AG04450 (cell line): ENCODE measurements around the gene LPIN1. TPM values are rescaled to one million over a fixed set of nuclear protein-coding genes. Genes with fewer than 3 reads are reported as not detected.

Experiments
- CTCF ChIA-PET: fragments of 300-600, 350-600 bp; formaldehyde crosslinking; extraction: SDS; loops from one replicate; lab custom pipeline; 2022; ENCODE audit warnings: antibody characterized with exemption, inconsistent platforms; lab: Charles Lee
- POLR2A ChIA-PET: fragments of 350-600 bp; formaldehyde crosslinking; extraction: SDS; loops from one replicate; lab custom pipeline; 2021; ENCODE audit warnings: antibody characterized with exemption, inconsistent platforms; lab: Yijun Ruan, JAX
- DNase-seq: peaks from one replicate; pipeline ENCODE4 v3.0.0-alpha.2; 2011; ENCODE audit warnings: low read depth, low spot score
- H3K27ac ChIP-seq: one replicate; pipeline ENCODE4 v1.5.1; 2012; ENCODE audit warnings: low read depth, low read length, control low read depth
- H3K27me3 ChIP-seq: one replicate; pipeline ENCODE4 v1.6.0; 2012; ENCODE audit warnings: low read length; ENCODE audit not compliant: control insufficient read depth, insufficient read depth
- H3K4me3 ChIP-seq: 2 replicates; pipeline ENCODE4 v1.5.1; 2011; ENCODE audit warnings: mild to moderate bottlenecking, low read depth, low read length, control low read depth
- H3K9me3 ChIP-seq: 2 replicates; pipeline ENCODE4 v1.5.1; 2012; ENCODE audit warnings: low read length; ENCODE audit not compliant: control insufficient read depth, insufficient read depth
- polyA plus RNA-seq: library from polyadenylated mRNA; depleted of rRNA; stranded (reverse); fragments of >200 nt; gene quantifications from 2 replicates; pipeline ENCODE4 v1.2.3, GENCODE V29; 2011
- TF ChIP-seq, protein P1 (sequence below): IDR thresholded peaks from 2 replicates; pipeline ENCODE4 v1.5.1; 2011; ENCODE audit warnings: low read depth, low read length, control low read depth, inconsistent platforms

LPIN1 gene
- polyA plus RNA-seq, 1 experiment, result 40.5 TPM

- CTCF ChIA-PET, result interaction anchor here (1.3 to 2.7 kb wide), 4 partner anchors 40 to 89 kb away, joined by 3 to 18 read pairs (median 6); no protein-coding TSS in a partner anchor
- no peak overlapping the region for H3K27ac ChIP-seq
- no peaks in the 10 kb centered on the region for H3K9me3 ChIP-seq
- no peak overlapping the region for H3K4me3 ChIP-seq
- POLR2A ChIA-PET, result no interaction called here
- no peaks in the 10 kb centered on the region for H3K27me3 ChIP-seq
- DNase-seq, result no peak
- TF ChIP-seq, protein P1, sequence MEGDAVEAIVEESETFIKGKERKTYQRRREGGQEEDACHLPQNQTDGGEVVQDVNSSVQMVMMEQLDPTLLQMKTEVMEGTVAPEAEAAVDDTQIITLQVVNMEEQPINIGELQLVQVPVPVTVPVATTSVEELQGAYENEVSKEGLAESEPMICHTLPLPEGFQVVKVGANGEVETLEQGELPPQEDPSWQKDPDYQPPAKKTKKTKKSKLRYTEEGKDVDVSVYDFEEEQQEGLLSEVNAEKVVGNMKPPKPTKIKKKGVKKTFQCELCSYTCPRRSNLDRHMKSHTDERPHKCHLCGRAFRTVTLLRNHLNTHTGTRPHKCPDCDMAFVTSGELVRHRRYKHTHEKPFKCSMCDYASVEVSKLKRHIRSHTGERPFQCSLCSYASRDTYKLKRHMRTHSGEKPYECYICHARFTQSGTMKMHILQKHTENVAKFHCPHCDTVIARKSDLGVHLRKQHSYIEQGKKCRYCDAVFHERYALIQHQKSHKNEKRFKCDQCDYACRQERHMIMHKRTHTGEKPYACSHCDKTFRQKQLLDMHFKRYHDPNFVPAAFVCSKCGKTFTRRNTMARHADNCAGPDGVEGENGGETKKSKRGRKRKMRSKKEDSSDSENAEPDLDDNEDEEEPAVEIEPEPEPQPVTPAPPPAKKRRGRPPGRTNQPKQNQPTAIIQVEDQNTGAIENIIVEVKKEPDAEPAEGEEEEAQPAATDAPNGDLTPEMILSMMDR, result no peak
Measured at GRCh38 chr2:11777066-11777782, 30.8 kb downstream of the LPIN1 start.

GRCh38 chr2:11777886-11778415 lies 31.5 kb downstream of the LPIN1 start:
- TF ChIP-seq, protein P1, result no peak
- Histone ChIP-seq H3K27ac (no peak overlapping the region), H3K9me3 (no peaks in the 10 kb centered on the region), H3K4me3 (no peak overlapping the region), H3K27me3 (no peaks in the 10 kb centered on the region)
- no peak for DNase-seq
- CTCF ChIA-PET, result interaction anchor here (0.7 to 2.7 kb wide), 6 partner anchors 21 to 89 kb away, joined by 3 to 26 read pairs (median 4); no protein-coding TSS in a partner anchor
- POLR2A ChIA-PET, result no interaction called here

DNA sequence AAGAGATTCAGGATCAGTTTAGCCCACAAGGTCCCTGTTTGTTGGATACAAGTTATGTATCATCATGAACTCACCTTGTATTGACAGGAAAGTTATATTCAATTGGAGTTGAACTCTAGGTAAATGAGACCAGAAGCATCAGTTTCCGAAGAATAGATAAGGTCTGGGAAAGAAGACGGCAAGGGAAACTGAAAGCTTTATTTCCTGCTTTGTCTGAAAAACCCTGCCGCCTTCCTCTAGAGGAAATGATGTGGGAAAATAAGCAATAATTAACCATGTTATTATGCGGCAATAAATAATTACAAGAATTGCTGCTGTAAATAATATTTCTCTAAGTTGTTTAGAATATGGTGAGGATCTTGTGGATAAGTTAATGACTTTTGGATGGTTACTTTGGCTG lies 32.0 kb downstream of the LPIN1 start:
- no peaks in the 10 kb centered on the region for H3K9me3 ChIP-seq
- no peak for DNase-seq
- no peak overlapping the region for H3K27ac ChIP-seq
- ChIA-PET CTCF (interaction anchor here (0.7 to 2.7 kb wide), 6 partner anchors 20 to 89 kb away, joined by 3 to 26 read pairs (median 4); no protein-coding TSS in a partner anchor), POLR2A (no interaction called here)
- TF ChIP-seq, protein P1, result no peak
- no peak overlapping the region for H3K4me3 ChIP-seq
- H3K27me3 ChIP-seq, result no peaks in the 10 kb centered on the region

DNA sequence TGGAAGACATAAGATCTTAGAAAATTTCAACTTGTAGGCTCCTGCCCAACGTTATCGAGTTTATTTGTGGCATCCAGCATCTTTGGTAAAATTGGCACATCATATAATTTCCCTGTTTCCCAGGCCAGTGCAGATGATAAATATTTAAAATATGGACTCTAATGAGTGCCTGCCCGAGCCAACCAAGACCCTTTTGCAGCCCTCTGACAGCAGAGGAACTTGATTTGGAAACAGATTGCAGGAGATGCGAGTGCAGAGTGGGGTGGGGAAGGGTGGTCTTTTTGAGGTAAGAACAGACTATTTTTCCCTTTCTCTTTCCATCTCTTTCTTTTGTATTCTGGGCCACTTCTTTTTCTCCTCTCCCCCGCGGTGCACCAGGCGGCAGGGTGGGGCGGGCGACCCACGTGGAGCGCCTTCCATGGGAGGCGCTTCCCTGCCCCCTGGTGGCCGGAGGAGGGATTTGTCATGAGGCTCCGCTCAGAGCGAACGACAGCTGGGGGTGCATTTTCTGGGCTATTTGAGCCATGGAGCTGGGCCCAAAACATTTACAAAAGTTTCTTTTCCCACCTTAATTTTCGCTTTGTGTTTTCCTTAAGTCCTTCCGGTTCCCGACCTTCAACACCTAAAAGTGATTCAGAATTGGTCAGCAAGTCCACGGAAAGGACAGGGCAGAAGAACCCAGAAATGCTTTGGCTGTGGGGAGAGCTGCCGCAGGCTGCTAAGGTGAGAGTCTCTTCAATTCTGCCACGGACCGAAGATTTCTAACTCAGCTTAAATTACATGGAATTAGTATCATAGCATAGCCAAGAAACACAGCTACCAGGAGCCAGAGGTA lies 32.7 kb downstream of the LPIN1 start:
- TF ChIP-seq, protein P1, result peak; percentile 95
- H3K4me3 ChIP-seq, result no peak overlapping the region
- H3K27me3 ChIP-seq, result no peaks in the 10 kb centered on the region
- POLR2A ChIA-PET, result no interaction called here
- H3K27ac ChIP-seq, result no peak overlapping the region
- no peaks in the 10 kb centered on the region for H3K9me3 ChIP-seq
- CTCF ChIA-PET, result interaction anchor here (0.6 to 8.3 kb wide), 36 partner anchors 7 to 1228 kb away, joined by 3 to 204 read pairs (median 5); partner anchors contain the start of gene LPIN1
- no peak for DNase-seq
